ENCODE data around the gene LSAMP. TPM values are rescaled to one million over a fixed set of nuclear protein-coding genes. Genes with fewer than 3 reads are reported as not detected.

LSAMP gene
- total and polyA plus RNA-seq, 2 experiments from 2014 or later: 2.0 to 2.9 TPM

DNA sequence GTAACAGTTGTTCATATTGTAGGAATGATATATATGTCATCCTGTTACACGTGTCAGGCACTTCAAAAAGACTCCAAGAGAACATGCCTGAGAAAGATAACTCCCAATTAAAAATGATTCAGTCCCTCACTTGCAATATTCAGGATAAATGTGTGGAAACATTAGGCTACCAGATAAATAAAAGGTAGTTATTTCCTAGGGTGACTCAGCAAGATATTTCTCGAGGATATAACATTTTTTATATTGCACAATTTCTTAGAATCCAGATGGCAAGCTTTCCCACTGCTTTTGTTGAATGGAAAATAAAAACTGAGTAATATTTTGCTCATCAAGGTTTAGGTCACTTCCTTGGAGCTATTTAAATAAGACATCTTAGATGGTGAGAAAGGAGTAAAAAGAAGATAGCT is 640.6 kb downstream of the LSAMP start:
- H3K36me3 Mint-ChIP-seq (ENCODE audit: low read depth): peaks cover 5% of the 10 kb centered on the region; the same call in 2 of the 3 replicates
- ATAC-seq (no peak), DNase-seq (ENCODE audit: low spot score) (no peak)
- H3K4me3 Mint-ChIP-seq: no peak overlapping the region
- Histone ChIP-seq H3K27me3 (ENCODE audit: insufficient read depth) (no peaks in the 10 kb centered on the region), H3K4me2 (no peak overlapping the region), H3K4me1 (ENCODE audit: insufficient read depth) (peaks cover 41% of the 10 kb centered on the region), H3K79me2 (replicated peaks; ENCODE audit: insufficient read depth) (no peaks in the 10 kb centered on the region), H2AFZ (no peak overlapping the region), H3K4me3 (no peak overlapping the region), H4K20me1 (replicated peaks; ENCODE audit: insufficient read depth) (no peaks in the 10 kb centered on the region), H3K27ac (ENCODE audit: low read depth) (peak overlapping the region; percentile 29; the same call in 1 of the 2 replicates), H3F3A (replicated peaks; ENCODE audit: low read depth) (no peaks in the 10 kb centered on the region), H3K9me2 (ENCODE audit: insufficient read depth) (peaks cover 6% of the 10 kb centered on the region; the same call in 1 of the 2 replicates), H3K36me3 (ENCODE audit: insufficient read depth) (no peaks in the 10 kb centered on the region)
- H3K4me1 Mint-ChIP-seq: peaks cover 46% of the 10 kb centered on the region
- no peak for TF ChIP-seq POLR2AphosphoS5 (IDR thresholded peaks at IDR 0.05; ENCODE audit: low read depth)
- no peak for TF ChIP-seq NANOG (IDR thresholded peaks at IDR 0.05; ENCODE audit: borderline replicate concordance)
- TF ChIP-seq CREB1 (CRISPR knock-in tag; IDR thresholded peaks at IDR 0.05; ENCODE audit: low read depth): no peak
- no peak for TF ChIP-seq STAT1 (IDR thresholded peaks at IDR 0.05; ENCODE audit: unreplicated experiment)
- TF ChIP-seq JUNB (IDR thresholded peaks at IDR 0.05; ENCODE audit: unreplicated experiment): no peak
- TF ChIP-seq, protein P1, sequence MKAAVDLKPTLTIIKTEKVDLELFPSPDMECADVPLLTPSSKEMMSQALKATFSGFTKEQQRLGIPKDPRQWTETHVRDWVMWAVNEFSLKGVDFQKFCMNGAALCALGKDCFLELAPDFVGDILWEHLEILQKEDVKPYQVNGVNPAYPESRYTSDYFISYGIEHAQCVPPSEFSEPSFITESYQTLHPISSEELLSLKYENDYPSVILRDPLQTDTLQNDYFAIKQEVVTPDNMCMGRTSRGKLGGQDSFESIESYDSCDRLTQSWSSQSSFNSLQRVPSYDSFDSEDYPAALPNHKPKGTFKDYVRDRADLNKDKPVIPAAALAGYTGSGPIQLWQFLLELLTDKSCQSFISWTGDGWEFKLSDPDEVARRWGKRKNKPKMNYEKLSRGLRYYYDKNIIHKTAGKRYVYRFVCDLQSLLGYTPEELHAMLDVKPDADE (IDR thresholded peaks at IDR 0.05): no peak
- no peak for TF ChIP-seq EZH2phosphoT487 (IDR thresholded peaks at IDR 0.05; ENCODE audit: unreplicated experiment)
- TF ChIP-seq ZNF331 (CRISPR knock-in tag; IDR thresholded peaks at IDR 0.05; ENCODE audit: low read depth): no peak
- H3K27ac Mint-ChIP-seq: peak overlapping the region; percentile 83
- H3K9me3 Mint-ChIP-seq: peaks cover 4% of the 10 kb centered on the region; the same call in 2 of the 3 replicates
- H3K27me3 Mint-ChIP-seq (ENCODE audit: insufficient read depth, low read depth, poor library complexity): peaks cover 3% of the 10 kb centered on the region

DNA sequence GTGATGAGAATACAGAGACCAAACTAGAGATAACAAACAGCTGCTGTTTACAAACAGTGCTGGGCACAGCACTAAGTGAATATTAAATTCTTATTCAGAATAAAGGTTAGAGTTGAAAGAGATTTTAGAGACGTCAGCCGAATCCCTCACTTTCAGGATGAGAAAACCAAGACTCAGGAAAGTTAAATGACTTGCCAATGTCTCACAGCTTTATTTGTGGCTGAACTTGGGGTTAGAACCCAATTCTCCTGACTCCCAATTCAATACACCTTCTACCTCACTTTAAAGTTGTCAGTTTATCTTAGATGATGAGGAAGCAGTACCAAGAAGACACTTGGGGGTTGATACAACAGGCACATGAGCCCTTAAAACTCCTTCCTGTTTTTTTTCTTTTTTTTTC is 641.1 kb downstream of the LSAMP start:
- Mint-ChIP-seq H3K27ac (peak overlapping the region; percentile 83; the same call in 1 of the 2 replicates), H3K27me3 (ENCODE audit: insufficient read depth, low read depth, poor library complexity) (peaks cover 3% of the 10 kb centered on the region), H3K4me3 (no peak overlapping the region), H3K4me1 (peaks cover 46% of the 10 kb centered on the region), H3K9me3 (peaks cover 9% of the 10 kb centered on the region; the same call in 2 of the 3 replicates), H3K36me3 (ENCODE audit: low read depth) (peaks cover 9% of the 10 kb centered on the region; the same call in 2 of the 3 replicates)
- no peak overlapping the region for H2AFZ ChIP-seq
- ATAC-seq (no peak), DNase-seq (ENCODE audit: low spot score) (no peak)
- H3K79me2 ChIP-seq (replicated peaks; ENCODE audit: insufficient read depth): no peaks in the 10 kb centered on the region
- TF ChIP-seq, protein P1 (IDR thresholded peaks at IDR 0.05): no peak
- TF ChIP-seq, protein P2, sequence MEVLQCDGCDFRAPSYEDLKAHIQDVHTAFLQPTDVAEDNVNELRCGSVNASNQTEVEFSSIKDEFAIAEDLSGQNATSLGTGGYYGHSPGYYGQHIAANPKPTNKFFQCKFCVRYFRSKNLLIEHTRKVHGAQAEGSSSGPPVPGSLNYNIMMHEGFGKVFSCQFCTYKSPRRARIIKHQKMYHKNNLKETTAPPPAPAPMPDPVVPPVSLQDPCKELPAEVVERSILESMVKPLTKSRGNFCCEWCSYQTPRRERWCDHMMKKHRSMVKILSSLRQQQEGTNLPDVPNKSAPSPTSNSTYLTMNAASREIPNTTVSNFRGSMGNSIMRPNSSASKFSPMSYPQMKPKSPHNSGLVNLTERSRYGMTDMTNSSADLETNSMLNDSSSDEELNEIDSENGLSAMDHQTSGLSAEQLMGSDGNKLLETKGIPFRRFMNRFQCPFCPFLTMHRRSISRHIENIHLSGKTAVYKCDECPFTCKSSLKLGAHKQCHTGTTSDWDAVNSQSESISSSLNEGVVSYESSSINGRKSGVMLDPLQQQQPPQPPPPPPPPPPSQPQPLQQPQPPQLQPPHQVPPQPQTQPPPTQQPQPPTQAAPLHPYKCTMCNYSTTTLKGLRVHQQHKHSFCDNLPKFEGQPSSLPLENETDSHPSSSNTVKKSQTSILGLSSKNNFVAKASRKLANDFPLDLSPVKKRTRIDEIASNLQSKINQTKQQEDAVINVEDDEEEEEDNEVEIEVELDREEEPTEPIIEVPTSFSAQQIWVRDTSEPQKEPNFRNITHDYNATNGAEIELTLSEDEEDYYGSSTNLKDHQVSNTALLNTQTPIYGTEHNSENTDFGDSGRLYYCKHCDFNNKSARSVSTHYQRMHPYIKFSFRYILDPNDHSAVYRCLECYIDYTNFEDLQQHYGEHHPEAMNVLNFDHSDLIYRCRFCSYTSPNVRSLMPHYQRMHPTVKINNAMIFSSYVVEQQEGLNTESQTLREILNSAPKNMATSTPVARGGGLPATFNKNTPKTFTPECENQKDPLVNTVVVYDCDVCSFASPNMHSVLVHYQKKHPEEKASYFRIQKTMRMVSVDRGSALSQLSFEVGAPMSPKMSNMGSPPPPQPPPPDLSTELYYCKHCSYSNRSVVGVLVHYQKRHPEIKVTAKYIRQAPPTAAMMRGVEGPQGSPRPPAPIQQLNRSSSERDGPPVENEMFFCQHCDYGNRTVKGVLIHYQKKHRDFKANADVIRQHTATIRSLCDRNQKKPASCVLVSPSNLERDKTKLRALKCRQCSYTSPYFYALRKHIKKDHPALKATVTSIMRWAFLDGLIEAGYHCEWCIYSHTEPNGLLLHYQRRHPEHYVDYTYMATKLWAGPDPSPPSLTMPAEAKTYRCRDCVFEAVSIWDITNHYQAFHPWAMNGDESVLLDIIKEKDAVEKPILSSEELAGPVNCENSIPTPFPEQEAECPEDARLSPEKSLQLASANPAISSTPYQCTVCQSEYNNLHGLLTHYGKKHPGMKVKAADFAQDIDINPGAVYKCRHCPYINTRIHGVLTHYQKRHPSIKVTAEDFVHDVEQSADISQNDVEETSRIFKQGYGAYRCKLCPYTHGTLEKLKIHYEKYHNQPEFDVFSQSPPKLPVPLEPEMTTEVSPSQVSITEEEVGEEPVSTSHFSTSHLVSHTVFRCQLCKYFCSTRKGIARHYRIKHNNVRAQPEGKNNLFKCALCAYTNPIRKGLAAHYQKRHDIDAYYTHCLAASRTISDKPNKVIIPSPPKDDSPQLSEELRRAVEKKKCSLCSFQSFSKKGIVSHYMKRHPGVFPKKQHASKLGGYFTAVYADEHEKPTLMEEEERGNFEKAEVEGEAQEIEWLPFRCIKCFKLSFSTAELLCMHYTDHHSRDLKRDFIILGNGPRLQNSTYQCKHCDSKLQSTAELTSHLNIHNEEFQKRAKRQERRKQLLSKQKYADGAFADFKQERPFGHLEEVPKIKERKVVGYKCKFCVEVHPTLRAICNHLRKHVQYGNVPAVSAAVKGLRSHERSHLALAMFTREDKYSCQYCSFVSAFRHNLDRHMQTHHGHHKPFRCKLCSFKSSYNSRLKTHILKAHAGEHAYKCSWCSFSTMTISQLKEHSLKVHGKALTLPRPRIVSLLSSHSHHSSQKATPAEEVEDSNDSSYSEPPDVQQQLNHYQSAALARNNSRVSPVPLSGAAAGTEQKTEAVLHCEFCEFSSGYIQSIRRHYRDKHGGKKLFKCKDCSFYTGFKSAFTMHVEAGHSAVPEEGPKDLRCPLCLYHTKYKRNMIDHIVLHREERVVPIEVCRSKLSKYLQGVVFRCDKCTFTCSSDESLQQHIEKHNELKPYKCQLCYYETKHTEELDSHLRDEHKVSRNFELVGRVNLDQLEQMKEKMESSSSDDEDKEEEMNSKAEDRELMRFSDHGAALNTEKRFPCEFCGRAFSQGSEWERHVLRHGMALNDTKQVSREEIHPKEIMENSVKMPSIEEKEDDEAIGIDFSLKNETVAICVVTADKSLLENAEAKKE (CRISPR knock-in tag; IDR thresholded peaks at IDR 0.05): no peak
- no peak for TF ChIP-seq POLR2AphosphoS5 (IDR thresholded peaks at IDR 0.05; ENCODE audit: low read depth)
- no peak for TF ChIP-seq JUNB (IDR thresholded peaks at IDR 0.05; ENCODE audit: unreplicated experiment)
- TF ChIP-seq, protein P3, sequence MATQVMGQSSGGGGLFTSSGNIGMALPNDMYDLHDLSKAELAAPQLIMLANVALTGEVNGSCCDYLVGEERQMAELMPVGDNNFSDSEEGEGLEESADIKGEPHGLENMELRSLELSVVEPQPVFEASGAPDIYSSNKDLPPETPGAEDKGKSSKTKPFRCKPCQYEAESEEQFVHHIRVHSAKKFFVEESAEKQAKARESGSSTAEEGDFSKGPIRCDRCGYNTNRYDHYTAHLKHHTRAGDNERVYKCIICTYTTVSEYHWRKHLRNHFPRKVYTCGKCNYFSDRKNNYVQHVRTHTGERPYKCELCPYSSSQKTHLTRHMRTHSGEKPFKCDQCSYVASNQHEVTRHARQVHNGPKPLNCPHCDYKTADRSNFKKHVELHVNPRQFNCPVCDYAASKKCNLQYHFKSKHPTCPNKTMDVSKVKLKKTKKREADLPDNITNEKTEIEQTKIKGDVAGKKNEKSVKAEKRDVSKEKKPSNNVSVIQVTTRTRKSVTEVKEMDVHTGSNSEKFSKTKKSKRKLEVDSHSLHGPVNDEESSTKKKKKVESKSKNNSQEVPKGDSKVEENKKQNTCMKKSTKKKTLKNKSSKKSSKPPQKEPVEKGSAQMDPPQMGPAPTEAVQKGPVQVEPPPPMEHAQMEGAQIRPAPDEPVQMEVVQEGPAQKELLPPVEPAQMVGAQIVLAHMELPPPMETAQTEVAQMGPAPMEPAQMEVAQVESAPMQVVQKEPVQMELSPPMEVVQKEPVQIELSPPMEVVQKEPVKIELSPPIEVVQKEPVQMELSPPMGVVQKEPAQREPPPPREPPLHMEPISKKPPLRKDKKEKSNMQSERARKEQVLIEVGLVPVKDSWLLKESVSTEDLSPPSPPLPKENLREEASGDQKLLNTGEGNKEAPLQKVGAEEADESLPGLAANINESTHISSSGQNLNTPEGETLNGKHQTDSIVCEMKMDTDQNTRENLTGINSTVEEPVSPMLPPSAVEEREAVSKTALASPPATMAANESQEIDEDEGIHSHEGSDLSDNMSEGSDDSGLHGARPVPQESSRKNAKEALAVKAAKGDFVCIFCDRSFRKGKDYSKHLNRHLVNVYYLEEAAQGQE (IDR thresholded peaks at IDR 0.05; ENCODE audit: unreplicated experiment): no peak
- no peaks in the 10 kb centered on the region for H3K36me3 ChIP-seq (ENCODE audit: insufficient read depth)
- peaks cover 41% of the 10 kb centered on the region for H3K4me1 ChIP-seq (ENCODE audit: insufficient read depth)
- 0 out of 2 replicates have a peak overlapping the region, but pooled peaks have one; percentile 16 for H3K4me2 ChIP-seq
- peaks cover 6% of the 10 kb centered on the region; the same call in 1 of the 2 replicates for H3K9me2 ChIP-seq (ENCODE audit: insufficient read depth)
- no peaks in the 10 kb centered on the region for H4K20me1 ChIP-seq (replicated peaks; ENCODE audit: insufficient read depth)
- H3K4me3 ChIP-seq: no peak overlapping the region
- no peaks in the 10 kb centered on the region for H3F3A ChIP-seq (replicated peaks; ENCODE audit: low read depth)
- no peak overlapping the region for H3K27ac ChIP-seq (ENCODE audit: low read depth)
- H3K27me3 ChIP-seq (ENCODE audit: insufficient read depth): no peaks in the 10 kb centered on the region
